ENCODE results near the gene ISL1. TPM values are rescaled to one million over a fixed set of nuclear protein-coding genes. Genes with fewer than 3 reads are reported as not detected.

The ISL1 gene
- total and polyA plus RNA-seq, 2 donors: 6.3 to 11.2 TPM

DNA sequence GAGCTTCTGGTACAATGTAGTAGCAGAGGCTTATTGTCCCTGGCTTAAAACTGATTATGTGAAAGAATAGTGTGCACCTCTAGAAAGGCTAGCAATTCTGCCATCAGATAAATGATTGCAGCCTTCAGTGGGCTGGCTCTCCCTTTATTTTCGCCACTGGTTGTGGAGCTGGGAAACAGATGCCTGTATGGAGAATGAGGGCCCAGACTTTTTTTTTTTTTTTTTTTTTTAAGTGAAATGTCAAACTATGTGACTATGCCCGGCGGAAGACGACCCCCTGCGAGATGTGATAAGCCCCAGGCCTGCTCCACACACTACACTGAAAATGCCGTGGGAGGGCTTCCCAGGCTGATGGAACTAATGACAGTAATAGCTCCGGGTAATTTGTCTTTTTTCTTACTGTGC, 28.7 kb downstream of the ISL1 start:
- no peaks in the 10 kb centered on the region for H3K27me3 ChIP-seq (ENCODE audit: control insufficient read depth in 2 of 2, insufficient read depth in 1 of 2, low read length in 1 of 2)
- 66% methylated on average over 7 of the region's 7 CpGs for WGBS

DNA sequence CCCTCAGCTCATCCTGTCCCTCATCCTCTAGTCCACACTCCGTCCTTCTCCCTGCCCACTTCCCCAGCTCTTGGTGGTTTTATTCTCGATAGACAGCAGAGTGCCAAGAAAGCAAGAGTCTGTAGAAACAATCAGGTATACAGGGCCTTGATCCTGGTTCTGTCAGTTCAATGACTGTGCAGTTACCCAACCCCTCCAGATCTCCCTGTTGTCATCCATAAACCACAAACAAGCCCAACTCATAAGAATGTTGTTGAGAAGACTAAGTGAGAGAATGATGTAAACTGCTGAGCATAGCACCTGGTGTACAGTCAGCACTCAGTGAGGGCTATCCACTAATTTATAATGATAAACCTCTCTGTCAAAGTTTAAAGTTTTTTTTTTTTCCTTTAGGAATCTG, 31.3 kb downstream of the ISL1 start:
- 85% methylated on average over 2 of the region's 2 CpGs for WGBS
- no peaks in the 10 kb centered on the region for H3K36me3 ChIP-seq (ENCODE audit: control insufficient read depth in 2 of 2, insufficient read depth in 2 of 2, low read length in 1 of 2)
- no peaks in the 10 kb centered on the region for H3K9me3 ChIP-seq (ENCODE audit: control insufficient read depth in 2 of 2, insufficient read depth in 1 of 2, low read length in 1 of 2)

More for the DNA sequence above, 28.7 kb downstream of the ISL1 start:
- DNase-seq (ENCODE audit: low read depth in 6 of 9, low spot score in 9 of 9): no peak
- no peaks in the 10 kb centered on the region for H3K36me3 ChIP-seq (ENCODE audit: control insufficient read depth in 2 of 2, insufficient read depth in 2 of 2, low read length in 1 of 2)
- H3K9me3 ChIP-seq (ENCODE audit: control insufficient read depth in 2 of 2, insufficient read depth in 1 of 2, low read length in 1 of 2): no peaks in the 10 kb centered on the region
- H3K27ac ChIP-seq (ENCODE audit: low read depth in 1 of 2, low read length in 1 of 2): no peak overlapping the region
- no peak overlapping the region for H3K4me3 ChIP-seq (ENCODE audit: low read length in 2 of 2)
- no peaks in the 10 kb centered on the region for H3K4me1 ChIP-seq (ENCODE audit: control insufficient read depth in 2 of 2, insufficient read depth in 2 of 2, low read length in 2 of 2)

DNA sequence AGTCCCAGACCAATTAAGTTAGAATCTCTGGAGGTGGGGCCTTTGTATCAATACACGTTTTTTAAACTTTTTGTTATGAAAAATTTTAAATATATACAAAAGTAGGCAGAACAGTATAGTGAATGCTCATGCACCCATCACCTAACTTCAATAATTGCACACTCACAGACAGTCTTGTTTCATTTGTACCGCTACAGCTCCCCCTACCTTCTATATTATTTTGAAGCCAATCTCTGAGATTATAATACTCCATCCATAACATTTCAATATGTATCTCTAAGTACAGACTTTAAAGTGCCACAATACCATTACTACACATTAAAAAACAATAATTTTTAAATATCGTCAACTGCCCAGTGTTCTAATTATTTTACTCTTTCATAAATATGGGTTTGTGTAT, 32.9 kb downstream of the ISL1 start:
- H3K9me3 ChIP-seq (ENCODE audit: control insufficient read depth in 2 of 2, insufficient read depth in 1 of 2, low read length in 1 of 2): no peaks in the 10 kb centered on the region
- H3K36me3 ChIP-seq (ENCODE audit: control insufficient read depth in 2 of 2, insufficient read depth in 2 of 2, low read length in 1 of 2): no peaks in the 10 kb centered on the region
- H3K4me3 ChIP-seq (ENCODE audit: low read length in 2 of 2): no peak overlapping the region
- H3K4me1 ChIP-seq (ENCODE audit: control insufficient read depth in 2 of 2, insufficient read depth in 2 of 2, low read length in 2 of 2): no peaks in the 10 kb centered on the region
- no peak overlapping the region for H3K27ac ChIP-seq (ENCODE audit: low read depth in 1 of 2, low read length in 1 of 2)
- DNase-seq (ENCODE audit: low read depth in 6 of 9, low spot score in 9 of 9): no peak
- no peaks in the 10 kb centered on the region for H3K27me3 ChIP-seq (ENCODE audit: control insufficient read depth in 2 of 2, insufficient read depth in 1 of 2, low read length in 1 of 2)
- 87% methylated on average over 3 of the region's 3 CpGs for WGBS

More for the DNA sequence above, 31.3 kb downstream of the ISL1 start:
- Histone ChIP-seq H3K4me1 (ENCODE audit: control insufficient read depth in 2 of 2, insufficient read depth in 2 of 2, low read length in 2 of 2) (no peaks in the 10 kb centered on the region), H3K4me3 (ENCODE audit: low read length in 2 of 2) (no peak overlapping the region), H3K27me3 (ENCODE audit: control insufficient read depth in 2 of 2, insufficient read depth in 1 of 2, low read length in 1 of 2) (no peaks in the 10 kb centered on the region), H3K27ac (ENCODE audit: low read depth in 1 of 2, low read length in 1 of 2) (no peak overlapping the region)
- no peak for DNase-seq (ENCODE audit: low read depth in 6 of 9, low spot score in 9 of 9)

DNA sequence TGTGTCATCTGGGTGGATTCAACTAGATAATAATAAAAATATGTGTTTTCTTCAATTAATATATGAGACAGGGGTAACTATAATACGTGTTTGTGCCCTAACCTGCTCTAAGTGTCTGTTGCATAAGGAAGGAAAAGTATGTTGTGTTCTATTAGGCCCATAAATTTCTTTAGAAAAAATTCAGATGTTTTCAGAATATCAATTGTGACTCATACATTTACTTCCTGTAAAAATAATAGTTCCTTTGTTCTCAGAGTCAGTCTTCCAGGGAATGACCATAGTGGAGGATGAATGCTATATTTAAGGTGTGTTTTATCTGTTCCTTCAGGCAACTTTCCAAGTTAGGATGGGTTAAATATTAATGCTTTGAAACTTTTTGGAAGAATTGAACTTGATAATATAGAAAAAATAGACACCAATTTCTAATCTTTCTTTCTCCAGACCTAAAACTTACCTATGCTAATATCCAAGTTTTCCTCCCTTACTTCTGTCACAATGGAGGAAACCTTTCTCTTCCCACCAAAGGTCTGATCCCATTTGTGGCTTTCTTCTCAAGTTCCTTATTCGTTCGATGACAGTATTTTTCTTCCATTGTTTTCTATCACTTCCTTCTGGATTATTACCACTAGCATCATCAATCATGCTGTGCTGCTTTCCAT, 49.9 kb downstream of the ISL1 start:
- Histone ChIP-seq H3K27ac (ENCODE audit: low read depth in 1 of 2, low read length in 1 of 2) (no peak overlapping the region), H3K27me3 (ENCODE audit: control insufficient read depth in 2 of 2, insufficient read depth in 1 of 2, low read length in 1 of 2) (no peaks in the 10 kb centered on the region), H3K9me3 (ENCODE audit: control insufficient read depth in 2 of 2, insufficient read depth in 1 of 2, low read length in 1 of 2) (no peaks in the 10 kb centered on the region), H3K4me1 (ENCODE audit: control insufficient read depth in 2 of 2, insufficient read depth in 2 of 2, low read length in 2 of 2) (no peaks in the 10 kb centered on the region), H3K4me3 (ENCODE audit: low read length in 2 of 2) (no peak overlapping the region), H3K36me3 (ENCODE audit: control insufficient read depth in 2 of 2, insufficient read depth in 2 of 2, low read length in 1 of 2) (no peaks in the 10 kb centered on the region)
- DNase-seq (ENCODE audit: low read depth in 6 of 9, low spot score in 9 of 9): no peak
- WGBS: 40% methylated on average over 3 of the region's 3 CpGs

DNA sequence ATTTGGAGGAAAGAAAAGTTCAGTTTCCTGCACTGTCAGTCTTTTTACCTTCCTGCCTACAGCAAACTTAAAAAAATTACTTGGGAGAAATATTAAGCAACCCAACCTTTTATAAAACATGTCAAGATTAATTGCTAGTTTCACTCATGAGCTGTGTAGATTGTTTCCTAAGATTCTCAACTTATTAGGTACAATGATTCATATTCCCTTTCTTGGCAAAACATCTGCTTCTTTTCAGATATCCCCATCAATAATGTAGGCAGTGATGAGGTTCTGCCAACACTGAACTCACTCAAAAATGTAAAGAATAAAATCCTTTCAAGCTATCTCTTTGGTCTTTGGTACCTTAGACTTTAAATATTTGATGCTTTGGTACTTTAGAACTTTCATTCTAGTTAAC, 56.0 kb downstream of the ISL1 start:
- Histone ChIP-seq H3K4me1 (ENCODE audit: control insufficient read depth in 2 of 2, insufficient read depth in 2 of 2, low read length in 2 of 2) (no peaks in the 10 kb centered on the region), H3K4me3 (ENCODE audit: low read length in 2 of 2) (no peak overlapping the region), H3K27ac (ENCODE audit: low read depth in 1 of 2, low read length in 1 of 2) (no peak overlapping the region), H3K9me3 (ENCODE audit: control insufficient read depth in 2 of 2, insufficient read depth in 1 of 2, low read length in 1 of 2) (no peaks in the 10 kb centered on the region), H3K36me3 (ENCODE audit: control insufficient read depth in 2 of 2, insufficient read depth in 2 of 2, low read length in 1 of 2) (no peaks in the 10 kb centered on the region), H3K27me3 (ENCODE audit: control insufficient read depth in 2 of 2, insufficient read depth in 1 of 2, low read length in 1 of 2) (no peaks in the 10 kb centered on the region)
- no peak for DNase-seq (ENCODE audit: low read depth in 6 of 9, low spot score in 9 of 9)

Data from thymus (tissue), 11 donors.